Neural crest cell (in vitro differentiated cells): ENCODE measurements around the gene LRRC73. TPM values are rescaled to one million over a fixed set of nuclear protein-coding genes. Genes with fewer than 3 reads are reported as not detected.
A peak's percentile ranks its signal among the peaks of the same experiment; 100 is the strongest.

Source experiments
- DNase-seq: peaks from one replicate; pipeline ENCODE4 v3.0.0; 2021; ENCODE audit warnings: low read depth, mixed read lengths, low spot score
- H3K27ac Mint-ChIP-seq: one replicate; pipeline ENCODE4 v1.8.0; 2021; ENCODE audit warnings: mild to moderate bottlenecking, mixed read lengths; ENCODE audit not compliant: unreplicated experiment
- H3K27me3 Mint-ChIP-seq: 2 replicates; pipeline ENCODE4 v1.8.0; 2021; ENCODE audit warnings: low read depth, mild to moderate bottlenecking, mixed read lengths
- H3K36me3 Mint-ChIP-seq: 2 replicates; pipeline ENCODE4 v1.8.0; 2021; ENCODE audit warnings: low read depth, mild to moderate bottlenecking, mixed read lengths
- H3K4me1 Mint-ChIP-seq: 2 replicates; pipeline ENCODE4 v1.8.0; 2021; ENCODE audit warnings: mixed read lengths
- H3K4me3 Mint-ChIP-seq: one replicate; pipeline ENCODE4 v1.8.0; 2021; ENCODE audit warnings: mild to moderate bottlenecking, mixed read lengths
- H3K9me3 Mint-ChIP-seq: 2 replicates; pipeline ENCODE4 v1.8.0; 2021; ENCODE audit warnings: mixed read lengths
- total RNA-seq: library from RNA; stranded (reverse); gene quantifications from 2 replicates; pipeline ENCODE4 v1.2.1, GENCODE V29; 2021
- TF ChIP-seq, protein P1 (sequence below): fragments of 200-600 bp; sonication (generic); conservative IDR thresholded peaks from 2 replicates; pipeline ENCODE4 v1.5.0; 2021; ENCODE audit warnings: antibody characterized with exemption, mild to moderate bottlenecking

Gene LRRC73
- total RNA-seq, 1 donor from 2014 or later = 2.1 TPM

DNA sequence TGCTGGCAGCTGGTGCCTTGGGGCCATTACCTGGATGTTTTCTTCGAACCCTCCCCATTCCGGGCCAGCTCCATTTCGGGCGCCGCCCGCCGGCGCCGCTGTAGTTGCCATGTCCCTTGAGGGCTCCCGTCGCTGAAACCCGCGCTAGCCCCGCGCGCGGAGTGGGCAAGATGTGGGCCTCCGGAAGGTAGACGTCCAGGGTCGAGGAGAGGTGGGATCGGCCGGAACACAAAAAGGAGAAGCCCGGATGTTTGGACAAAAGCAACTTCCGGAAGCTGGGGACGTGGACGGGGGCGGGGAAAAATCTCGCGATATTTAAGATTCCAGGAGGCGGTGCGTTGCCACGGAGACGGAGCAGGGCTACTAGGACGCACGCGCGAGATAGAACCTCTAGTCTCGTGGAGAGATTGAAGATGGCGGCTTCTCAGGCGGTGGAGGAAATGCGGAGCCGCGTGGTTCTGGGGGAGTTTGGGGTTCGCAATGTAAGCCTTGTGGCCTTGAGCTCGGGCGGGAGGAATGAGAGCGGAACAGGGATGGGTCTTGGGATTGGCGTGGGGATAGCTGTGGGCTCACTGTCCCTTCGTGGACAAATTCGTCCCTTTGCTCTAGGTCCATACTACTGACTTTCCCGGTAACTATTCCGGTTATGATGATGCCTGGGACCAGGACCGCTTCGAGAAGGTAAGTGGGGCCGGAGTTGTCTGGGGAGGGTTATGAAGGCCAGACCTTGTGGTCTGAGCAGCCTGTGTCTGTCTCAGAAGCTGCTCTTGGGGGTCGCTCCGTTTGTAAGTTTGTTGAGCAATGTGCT lies 6.8 kb upstream of the LRRC73 start, which contains the start of the genes POLR1C and YIPF3:
Gene POLR1C, plus strand, starts transcription at position 393 of the 808 bp plus-strand sequence. Its CDS starts 21 bp downstream, at position 414.
Gene YIPF3, minus strand, starts transcription at position 230 of the 808 bp plus-strand sequence. Its CDS starts 119 bp downstream, at position 111.
- peaks cover 6% of the 10 kb centered on the region for H3K36me3 Mint-ChIP-seq
- no peak within 1 kb of the TSS for H3K4me3 Mint-ChIP-seq
- H3K4me1 Mint-ChIP-seq = peaks cover 15% of the 10 kb centered on the region
- TF ChIP-seq, protein P1, sequence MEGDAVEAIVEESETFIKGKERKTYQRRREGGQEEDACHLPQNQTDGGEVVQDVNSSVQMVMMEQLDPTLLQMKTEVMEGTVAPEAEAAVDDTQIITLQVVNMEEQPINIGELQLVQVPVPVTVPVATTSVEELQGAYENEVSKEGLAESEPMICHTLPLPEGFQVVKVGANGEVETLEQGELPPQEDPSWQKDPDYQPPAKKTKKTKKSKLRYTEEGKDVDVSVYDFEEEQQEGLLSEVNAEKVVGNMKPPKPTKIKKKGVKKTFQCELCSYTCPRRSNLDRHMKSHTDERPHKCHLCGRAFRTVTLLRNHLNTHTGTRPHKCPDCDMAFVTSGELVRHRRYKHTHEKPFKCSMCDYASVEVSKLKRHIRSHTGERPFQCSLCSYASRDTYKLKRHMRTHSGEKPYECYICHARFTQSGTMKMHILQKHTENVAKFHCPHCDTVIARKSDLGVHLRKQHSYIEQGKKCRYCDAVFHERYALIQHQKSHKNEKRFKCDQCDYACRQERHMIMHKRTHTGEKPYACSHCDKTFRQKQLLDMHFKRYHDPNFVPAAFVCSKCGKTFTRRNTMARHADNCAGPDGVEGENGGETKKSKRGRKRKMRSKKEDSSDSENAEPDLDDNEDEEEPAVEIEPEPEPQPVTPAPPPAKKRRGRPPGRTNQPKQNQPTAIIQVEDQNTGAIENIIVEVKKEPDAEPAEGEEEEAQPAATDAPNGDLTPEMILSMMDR = no peak
- peak; percentile 95 for DNase-seq
- no peaks in the 10 kb centered on the region for H3K27me3 Mint-ChIP-seq
- H3K9me3 Mint-ChIP-seq = no peaks in the 10 kb centered on the region
- H3K27ac Mint-ChIP-seq = no peak within 1 kb of the TSS

DNA sequence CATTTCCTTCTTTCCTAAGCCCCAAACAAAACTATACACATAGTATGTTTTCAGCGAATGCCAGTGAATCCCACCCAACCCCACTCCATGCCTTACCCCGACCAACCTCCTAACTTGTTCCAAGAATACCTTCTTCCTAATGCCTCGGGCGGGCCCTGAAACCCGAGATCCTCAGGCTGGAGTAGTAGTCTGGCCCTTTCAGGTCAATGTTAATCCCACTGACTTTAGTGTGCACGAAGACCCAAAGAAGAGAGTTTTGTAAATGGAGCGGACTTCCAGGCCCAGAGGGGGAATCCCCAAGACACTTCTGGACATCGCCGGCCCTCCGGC lies 6.2 kb upstream of the LRRC73 start:
- Mint-ChIP-seq H3K4me1 (peaks cover 15% of the 10 kb centered on the region), H3K36me3 (peaks cover 9% of the 10 kb centered on the region)

DNA sequence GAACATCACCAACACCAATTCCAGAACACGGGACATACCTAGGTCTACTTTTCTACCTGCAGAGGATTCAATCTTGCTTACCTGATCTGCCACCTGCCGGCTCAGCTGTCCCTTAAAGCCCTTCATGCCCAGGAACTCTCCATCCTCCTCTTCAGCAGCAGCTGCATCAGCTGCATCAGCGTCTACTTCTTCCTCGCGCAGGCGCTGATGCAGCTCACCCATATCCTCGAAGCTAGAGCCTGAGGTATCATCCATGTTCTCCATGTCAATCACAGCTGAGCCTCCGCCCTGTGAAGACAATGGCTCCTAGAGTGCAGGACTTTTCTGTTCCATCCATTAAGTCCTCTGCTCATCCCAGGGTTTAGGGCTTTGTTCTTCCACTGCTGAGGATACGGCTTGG lies 5.7 kb upstream of the LRRC73 start:
- H3K4me1 Mint-ChIP-seq = peaks cover 15% of the 10 kb centered on the region
- TF ChIP-seq, protein P1 = no peak
- H3K27me3 Mint-ChIP-seq = no peaks in the 10 kb centered on the region
- no peak overlapping the region for H3K27ac Mint-ChIP-seq
- no peak overlapping the region for H3K4me3 Mint-ChIP-seq
- no peaks in the 10 kb centered on the region for H3K9me3 Mint-ChIP-seq
- peaks cover 5% of the 10 kb centered on the region for H3K36me3 Mint-ChIP-seq
- DNase-seq = no peak

More for the DNA sequence above, 6.2 kb upstream of the LRRC73 start:
- Mint-ChIP-seq H3K4me3 (no peak overlapping the region), H3K27me3 (no peaks in the 10 kb centered on the region), H3K9me3 (no peaks in the 10 kb centered on the region), H3K27ac (no peak overlapping the region)
- TF ChIP-seq, protein P1 = no peak
- no peak for DNase-seq

DNA sequence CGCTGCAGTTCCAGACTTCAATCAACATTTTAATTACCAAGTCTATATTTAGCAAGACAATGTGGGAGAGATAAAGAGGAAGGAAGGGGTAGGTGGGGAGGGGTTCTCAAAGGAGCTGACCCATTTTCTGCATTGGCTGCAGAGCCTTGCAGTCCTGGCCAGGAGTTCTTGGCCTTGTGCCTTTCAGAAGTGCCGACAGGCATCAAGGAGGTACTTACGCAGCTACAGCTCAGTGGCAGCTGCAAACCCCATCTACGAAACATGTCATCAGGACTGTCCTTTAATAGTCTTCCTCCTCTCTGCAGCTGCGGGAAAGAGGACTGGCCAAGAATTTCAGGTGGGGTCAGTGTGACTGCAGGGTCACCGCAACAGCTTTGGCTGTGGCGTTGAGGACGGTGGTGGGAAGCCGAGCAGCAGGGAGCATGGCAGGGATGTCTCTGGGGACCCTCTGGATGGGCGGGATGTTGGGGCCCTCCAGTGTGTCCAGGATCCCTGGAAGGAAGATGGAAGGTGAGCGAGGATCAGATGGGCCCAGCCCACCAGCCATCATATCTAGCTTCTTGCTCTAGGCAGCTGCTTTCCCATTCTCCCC lies 1.8 kb upstream of the LRRC73 start:
- peak overlapping the region; percentile 77 for H3K4me3 Mint-ChIP-seq
- no peak for DNase-seq
- no peak overlapping the region for H3K27ac Mint-ChIP-seq
- no peaks in the 10 kb centered on the region for H3K9me3 Mint-ChIP-seq
- H3K4me1 Mint-ChIP-seq = peaks cover 30% of the 10 kb centered on the region
- peaks cover 14% of the 10 kb centered on the region for H3K27me3 Mint-ChIP-seq
- H3K36me3 Mint-ChIP-seq = peaks cover 5% of the 10 kb centered on the region
- TF ChIP-seq, protein P1 = no peak

DNA sequence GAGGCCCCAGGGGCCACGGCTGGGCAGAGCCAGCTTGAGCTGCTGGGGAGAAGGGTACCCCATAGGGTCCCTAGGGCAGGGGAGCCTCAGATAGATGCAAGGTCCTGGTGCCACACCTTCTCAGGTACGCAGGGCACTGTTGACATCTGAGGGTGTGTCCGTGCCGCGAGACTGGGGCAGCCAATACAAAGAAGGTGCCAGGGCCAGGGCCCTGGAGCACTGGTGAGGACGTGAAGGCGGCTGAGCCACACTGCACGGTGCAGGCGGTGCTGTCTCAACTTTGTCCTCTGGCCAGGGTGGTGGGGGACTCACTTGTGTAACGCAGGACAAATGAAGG lies 649 bp upstream of the LRRC73 start:
- peaks cover 5% of the 10 kb centered on the region for H3K36me3 Mint-ChIP-seq
- TF ChIP-seq, protein P1 = no peak
- H3K4me3 Mint-ChIP-seq = peak overlapping the region; percentile 88
- DNase-seq = no peak
- peaks cover 14% of the 10 kb centered on the region for H3K27me3 Mint-ChIP-seq
- peaks cover 28% of the 10 kb centered on the region for H3K4me1 Mint-ChIP-seq
- H3K27ac Mint-ChIP-seq = no peak overlapping the region
- no peaks in the 10 kb centered on the region for H3K9me3 Mint-ChIP-seq
